HEK293 (cell line): Measurements from ENCODE around the gene PTH2.

Source experiments
- EGR2 ChIP-seq: fragments of 450-650 bp; formaldehyde crosslinking; IDR thresholded peaks from 2 replicates; pipeline ENCODE4 v1.5.1; 2016; ENCODE audit warnings: low read depth, missing biosample characterization, missing genetic modification characterization
- KLF1 ChIP-seq: fragments of 450-650 bp; formaldehyde crosslinking; IDR thresholded peaks from 2 replicates; pipeline ENCODE4 v1.5.1; 2016; ENCODE audit warnings: missing biosample characterization, missing genetic modification characterization
- MZF1 ChIP-seq: fragments of 450-650 bp; formaldehyde crosslinking; IDR thresholded peaks from 2 replicates; pipeline ENCODE4 v1.5.1; 2017; ENCODE audit warnings: missing biosample characterization, missing genetic modification characterization, borderline replicate concordance
- SCRT2 ChIP-seq: fragments of 450-650 bp; formaldehyde crosslinking; IDR thresholded peaks from 2 replicates; pipeline ENCODE4 v1.5.1; 2016; ENCODE audit warnings: missing biosample characterization, missing genetic modification characterization
- SETDB1 ChIP-seq: IDR thresholded peaks from one replicate; pipeline ENCODE4 v1.6.1; 2017; ENCODE audit warnings: mild to moderate bottlenecking, low read length, moderate library complexity, mixed read lengths; ENCODE audit not compliant: insufficient read length
- SP3 ChIP-seq: fragments of 450-650 bp; formaldehyde crosslinking; IDR thresholded peaks from 2 replicates; pipeline ENCODE4 v1.5.1; 2016; ENCODE audit warnings: missing biosample characterization, missing genetic modification characterization
- TCF7L2 ChIP-seq: IDR thresholded peaks from 2 replicates; pipeline ENCODE4 v1.6.1; 2011; ENCODE audit warnings: low read depth, mild to moderate bottlenecking, inconsistent platforms, low read length, moderate library complexity, borderline replicate concordance
- WT1 ChIP-seq: fragments of 450-650 bp; formaldehyde crosslinking; IDR thresholded peaks from 2 replicates; pipeline ENCODE4 v1.5.1; 2016; ENCODE audit warnings: missing biosample characterization, missing genetic modification characterization
- YY2 ChIP-seq: fragments of 450-650 bp; formaldehyde crosslinking; IDR thresholded peaks from 2 replicates; pipeline ENCODE4 v1.5.1; 2016; ENCODE audit warnings: missing biosample characterization, missing genetic modification characterization
- ZBTB17 ChIP-seq: fragments of 450-650 bp; formaldehyde crosslinking; IDR thresholded peaks from 2 replicates; pipeline ENCODE4 v1.5.1; 2016; ENCODE audit warnings: missing biosample characterization, missing genetic modification characterization
- ZBTB48 ChIP-seq: fragments of 450-650 bp; formaldehyde crosslinking; IDR thresholded peaks from 2 replicates; pipeline ENCODE4 v1.5.1; 2016; ENCODE audit warnings: missing biosample characterization, missing genetic modification characterization
- ZBTB7A ChIP-seq: fragments of 450-650 bp; formaldehyde crosslinking; IDR thresholded peaks from 2 replicates; pipeline ENCODE4 v1.5.1; 2016; ENCODE audit warnings: low read depth, missing biosample characterization, missing genetic modification characterization
- ZFHX2 ChIP-seq: fragments of 450-650 bp; formaldehyde crosslinking; conservative IDR thresholded peaks from 2 replicates; pipeline ENCODE4 v1.5.1; 2016; ENCODE audit warnings: missing biosample characterization, missing genetic modification characterization
- ZNF174 ChIP-seq: fragments of 450-650 bp; formaldehyde crosslinking; IDR thresholded peaks from 2 replicates; pipeline ENCODE4 v1.5.0; 2017; ENCODE audit warnings: missing biosample characterization, mild to moderate bottlenecking, missing genetic modification characterization
- ZNF19 ChIP-seq: fragments of 450-650 bp; formaldehyde crosslinking; IDR thresholded peaks from 2 replicates; pipeline ENCODE4; 2016; ENCODE audit warnings: missing biosample characterization, missing genetic modification characterization, low read depth
- ZNF239 ChIP-seq: fragments of 450-650 bp; formaldehyde crosslinking; IDR thresholded peaks from 2 replicates; pipeline ENCODE4 v1.5.1; 2016; ENCODE audit warnings: missing biosample characterization, missing genetic modification characterization
- ZNF335 ChIP-seq: fragments of 450-650 bp; formaldehyde crosslinking; conservative IDR thresholded peaks from 2 replicates; pipeline ENCODE4 v1.5.1; 2016; ENCODE audit warnings: missing biosample characterization, missing genetic modification characterization
- ZNF37A ChIP-seq: fragments of 450-650 bp; IDR thresholded peaks from 2 replicates; pipeline ENCODE4 v1.5.1; 2018; ENCODE audit warnings: missing biosample characterization, missing genetic modification characterization
- ZNF426 ChIP-seq: fragments of 450-650 bp; formaldehyde crosslinking; IDR thresholded peaks from 2 replicates; pipeline ENCODE4 v1.5.1; 2017; ENCODE audit warnings: missing biosample characterization, missing genetic modification characterization, mild to moderate bottlenecking, inconsistent platforms, moderate library complexity
- ZNF560 ChIP-seq: fragments of 450-650 bp; formaldehyde crosslinking; IDR thresholded peaks from 2 replicates; pipeline ENCODE4 v1.5.1; 2017; ENCODE audit warnings: missing biosample characterization, missing genetic modification characterization, borderline replicate concordance
- ZNF664 ChIP-seq: fragments of 450-650 bp; formaldehyde crosslinking; IDR thresholded peaks from 2 replicates; pipeline ENCODE4 v1.5.1; 2016; ENCODE audit warnings: missing biosample characterization, missing genetic modification characterization
- TF ChIP-seq, protein P1 (sequence below): fragments of 450-650 bp; IDR thresholded peaks from 2 replicates; pipeline ENCODE4 v1.5.1; 2018; ENCODE audit warnings: missing biosample characterization, missing genetic modification characterization
- TF ChIP-seq, protein P2 (sequence below): fragments of 450-650 bp; formaldehyde crosslinking; IDR thresholded peaks from 2 replicates; pipeline ENCODE4 v1.5.1; 2016; ENCODE audit warnings: missing biosample characterization, missing genetic modification characterization
- TF ChIP-seq, protein P3 (sequence below): fragments of 450-650 bp; formaldehyde crosslinking; IDR thresholded peaks from 2 replicates; pipeline ENCODE4 v1.5.1; 2016; ENCODE audit warnings: missing biosample characterization, missing genetic modification characterization
- TF ChIP-seq, protein P4 (sequence below): fragments of 450-650 bp; formaldehyde crosslinking; IDR thresholded peaks from 2 replicates; pipeline ENCODE4 v1.5.1; 2016; ENCODE audit warnings: missing biosample characterization, missing genetic modification characterization, borderline replicate concordance
- TF ChIP-seq, protein P5 (sequence below): fragments of 450-650 bp; formaldehyde crosslinking; IDR thresholded peaks from 2 replicates; pipeline ENCODE4 v1.5.1; 2016; ENCODE audit warnings: missing biosample characterization, missing genetic modification characterization
- TF ChIP-seq, protein P6 (sequence below): fragments of 450-650 bp; formaldehyde crosslinking; optimal IDR thresholded peaks from 2 replicates; pipeline ENCODE3; 2016; ENCODE audit warnings: missing biosample characterization, mild to moderate bottlenecking, missing genetic modification characterization
- TF ChIP-seq, protein P7 (sequence below): sonication (generic); formaldehyde crosslinking; IDR thresholded peaks from 2 replicates; pipeline ENCODE4 v1.8.1; 2022; ENCODE audit warnings: mild to moderate bottlenecking, moderate library complexity, missing genetic modification reagents

The PTH2 gene

DNA sequence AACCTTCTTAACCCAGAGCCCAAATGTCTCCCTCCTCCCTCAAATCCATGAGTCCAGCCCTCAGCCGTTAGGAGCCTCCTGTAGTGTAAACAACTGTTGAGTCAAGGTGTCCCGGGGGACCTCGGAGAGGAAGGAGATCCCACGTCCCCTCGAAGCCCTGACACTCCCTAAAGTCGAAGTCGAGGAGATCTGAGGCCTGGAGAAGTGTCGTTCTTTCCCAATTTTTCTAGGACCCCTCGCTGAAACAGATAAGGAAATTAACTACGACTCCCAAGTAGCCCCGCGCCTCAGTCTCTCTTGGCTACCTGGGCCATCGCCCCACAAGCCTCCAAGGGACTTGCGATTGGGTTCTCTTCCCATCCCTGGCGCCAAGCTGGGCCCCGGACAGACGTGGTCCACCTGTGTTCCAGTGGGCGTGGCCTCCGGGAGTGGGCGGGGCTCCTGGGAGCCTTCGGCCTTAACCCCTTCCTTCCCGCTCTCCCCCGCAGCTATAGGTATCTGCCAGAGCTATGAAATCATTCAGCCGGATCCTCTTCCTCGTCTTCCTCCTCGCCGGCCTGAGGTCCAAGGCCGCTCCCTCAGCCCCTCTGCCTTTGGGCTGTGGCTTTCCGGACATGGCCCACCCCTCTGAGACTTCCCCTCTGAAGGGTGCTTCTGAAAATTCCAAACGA, 2.8 kb upstream of the PTH2 start (continued):
- TF ChIP-seq, protein P1, sequence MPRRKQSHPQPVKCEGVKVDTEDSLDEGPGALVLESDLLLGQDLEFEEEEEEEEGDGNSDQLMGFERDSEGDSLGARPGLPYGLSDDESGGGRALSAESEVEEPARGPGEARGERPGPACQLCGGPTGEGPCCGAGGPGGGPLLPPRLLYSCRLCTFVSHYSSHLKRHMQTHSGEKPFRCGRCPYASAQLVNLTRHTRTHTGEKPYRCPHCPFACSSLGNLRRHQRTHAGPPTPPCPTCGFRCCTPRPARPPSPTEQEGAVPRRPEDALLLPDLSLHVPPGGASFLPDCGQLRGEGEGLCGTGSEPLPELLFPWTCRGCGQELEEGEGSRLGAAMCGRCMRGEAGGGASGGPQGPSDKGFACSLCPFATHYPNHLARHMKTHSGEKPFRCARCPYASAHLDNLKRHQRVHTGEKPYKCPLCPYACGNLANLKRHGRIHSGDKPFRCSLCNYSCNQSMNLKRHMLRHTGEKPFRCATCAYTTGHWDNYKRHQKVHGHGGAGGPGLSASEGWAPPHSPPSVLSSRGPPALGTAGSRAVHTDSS = peak; percentile 57; the same call in 1 of the 2 replicates
- peak; percentile 95 for TF ChIP-seq SCRT2
- TF ChIP-seq, protein P2, sequence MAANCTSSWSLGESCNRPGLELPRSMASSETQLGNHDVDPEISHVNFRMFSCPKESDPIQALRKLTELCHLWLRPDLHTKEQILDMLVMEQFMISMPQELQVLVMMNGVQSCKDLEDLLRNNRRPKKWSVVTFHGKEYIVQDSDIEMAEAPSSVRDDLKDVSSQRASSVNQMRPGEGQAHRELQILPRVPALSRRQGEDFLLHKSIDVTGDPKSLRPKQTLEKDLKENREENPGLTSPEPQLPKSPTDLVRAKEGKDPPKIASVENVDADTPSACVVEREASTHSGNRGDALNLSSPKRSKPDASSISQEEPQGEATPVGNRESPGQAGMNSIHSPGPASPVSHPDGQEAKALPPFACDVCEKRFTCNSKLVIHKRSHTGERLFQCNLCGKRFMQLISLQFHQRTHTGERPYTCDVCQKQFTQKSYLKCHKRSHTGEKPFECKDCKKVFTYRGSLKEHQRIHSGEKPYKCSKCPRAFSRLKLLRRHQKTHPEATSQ (tag by site-specific recombination) = no peak
- TF ChIP-seq ZNF239 (tag by site-specific recombination) = no peak
- TF ChIP-seq MZF1 (tag by site-specific recombination) = no peak
- TF ChIP-seq EGR2 (tag by site-specific recombination) = peak; percentile 28; the same call in 1 of the 2 replicates
- peak; percentile 72 for TF ChIP-seq WT1
- TF ChIP-seq ZBTB48 = peak; percentile 98
- no peak for TF ChIP-seq TCF7L2
- TF ChIP-seq, protein P3, sequence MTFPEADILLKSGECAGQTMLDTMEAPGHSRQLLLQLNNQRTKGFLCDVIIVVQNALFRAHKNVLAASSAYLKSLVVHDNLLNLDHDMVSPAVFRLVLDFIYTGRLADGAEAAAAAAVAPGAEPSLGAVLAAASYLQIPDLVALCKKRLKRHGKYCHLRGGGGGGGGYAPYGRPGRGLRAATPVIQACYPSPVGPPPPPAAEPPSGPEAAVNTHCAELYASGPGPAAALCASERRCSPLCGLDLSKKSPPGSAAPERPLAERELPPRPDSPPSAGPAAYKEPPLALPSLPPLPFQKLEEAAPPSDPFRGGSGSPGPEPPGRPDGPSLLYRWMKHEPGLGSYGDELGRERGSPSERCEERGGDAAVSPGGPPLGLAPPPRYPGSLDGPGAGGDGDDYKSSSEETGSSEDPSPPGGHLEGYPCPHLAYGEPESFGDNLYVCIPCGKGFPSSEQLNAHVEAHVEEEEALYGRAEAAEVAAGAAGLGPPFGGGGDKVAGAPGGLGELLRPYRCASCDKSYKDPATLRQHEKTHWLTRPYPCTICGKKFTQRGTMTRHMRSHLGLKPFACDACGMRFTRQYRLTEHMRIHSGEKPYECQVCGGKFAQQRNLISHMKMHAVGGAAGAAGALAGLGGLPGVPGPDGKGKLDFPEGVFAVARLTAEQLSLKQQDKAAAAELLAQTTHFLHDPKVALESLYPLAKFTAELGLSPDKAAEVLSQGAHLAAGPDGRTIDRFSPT (tag by site-specific recombination) = no peak
- no peak for TF ChIP-seq ZNF664 (tag by site-specific recombination)
- peak; percentile 50 for TF ChIP-seq ZFHX2 (tag by site-specific recombination)
- no peak for TF ChIP-seq SETDB1
- TF ChIP-seq ZNF560 = no peak
- peak; percentile 95 for TF ChIP-seq SP3 (tag by site-specific recombination)
- TF ChIP-seq, protein P4, sequence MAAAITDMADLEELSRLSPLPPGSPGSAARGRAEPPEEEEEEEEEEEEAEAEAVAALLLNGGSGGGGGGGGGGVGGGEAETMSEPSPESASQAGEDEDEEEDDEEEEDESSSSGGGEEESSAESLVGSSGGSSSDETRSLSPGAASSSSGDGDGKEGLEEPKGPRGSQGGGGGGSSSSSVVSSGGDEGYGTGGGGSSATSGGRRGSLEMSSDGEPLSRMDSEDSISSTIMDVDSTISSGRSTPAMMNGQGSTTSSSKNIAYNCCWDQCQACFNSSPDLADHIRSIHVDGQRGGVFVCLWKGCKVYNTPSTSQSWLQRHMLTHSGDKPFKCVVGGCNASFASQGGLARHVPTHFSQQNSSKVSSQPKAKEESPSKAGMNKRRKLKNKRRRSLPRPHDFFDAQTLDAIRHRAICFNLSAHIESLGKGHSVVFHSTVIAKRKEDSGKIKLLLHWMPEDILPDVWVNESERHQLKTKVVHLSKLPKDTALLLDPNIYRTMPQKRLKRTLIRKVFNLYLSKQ (tag by site-specific recombination) = no peak
- TF ChIP-seq ZNF19 (tag by site-specific recombination) = no peak
- TF ChIP-seq ZBTB7A (tag by site-specific recombination) = no peak
- TF ChIP-seq, protein P5, sequence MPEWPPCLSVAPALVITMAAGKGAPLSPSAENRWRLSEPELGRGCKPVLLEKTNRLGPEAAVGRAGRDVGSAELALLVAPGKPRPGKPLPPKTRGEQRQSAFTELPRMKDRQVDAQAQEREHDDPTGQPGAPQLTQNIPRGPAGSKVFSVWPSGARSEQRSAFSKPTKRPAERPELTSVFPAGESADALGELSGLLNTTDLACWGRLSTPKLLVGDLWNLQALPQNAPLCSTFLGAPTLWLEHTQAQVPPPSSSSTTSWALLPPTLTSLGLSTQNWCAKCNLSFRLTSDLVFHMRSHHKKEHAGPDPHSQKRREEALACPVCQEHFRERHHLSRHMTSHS (tag by site-specific recombination) = no peak
- no peak for TF ChIP-seq ZNF174
- TF ChIP-seq ZNF37A (tag by site-specific recombination) = no peak
- peak; percentile 16; the same call in 1 of the 2 replicates for TF ChIP-seq ZBTB17 (tag by site-specific recombination)
- TF ChIP-seq KLF1 (tag by site-specific recombination) = no peak
- no peak for TF ChIP-seq ZNF426 (tag by site-specific recombination)
- TF ChIP-seq, protein P6, sequence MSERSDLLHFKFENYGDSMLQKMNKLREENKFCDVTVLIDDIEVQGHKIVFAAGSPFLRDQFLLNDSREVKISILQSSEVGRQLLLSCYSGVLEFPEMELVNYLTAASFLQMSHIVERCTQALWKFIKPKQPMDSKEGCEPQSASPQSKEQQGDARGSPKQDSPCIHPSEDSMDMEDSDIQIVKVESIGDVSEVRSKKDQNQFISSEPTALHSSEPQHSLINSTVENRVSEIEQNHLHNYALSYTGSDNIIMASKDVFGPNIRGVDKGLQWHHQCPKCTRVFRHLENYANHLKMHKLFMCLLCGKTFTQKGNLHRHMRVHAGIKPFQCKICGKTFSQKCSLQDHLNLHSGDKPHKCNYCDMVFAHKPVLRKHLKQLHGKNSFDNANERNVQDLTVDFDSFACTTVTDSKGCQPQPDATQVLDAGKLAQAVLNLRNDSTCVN (tag by site-specific recombination) = no peak
- TF ChIP-seq ZNF335 (tag by site-specific recombination) = peak; percentile 83
- no peak for TF ChIP-seq YY2 (tag by site-specific recombination)
- TF ChIP-seq, protein P7, sequence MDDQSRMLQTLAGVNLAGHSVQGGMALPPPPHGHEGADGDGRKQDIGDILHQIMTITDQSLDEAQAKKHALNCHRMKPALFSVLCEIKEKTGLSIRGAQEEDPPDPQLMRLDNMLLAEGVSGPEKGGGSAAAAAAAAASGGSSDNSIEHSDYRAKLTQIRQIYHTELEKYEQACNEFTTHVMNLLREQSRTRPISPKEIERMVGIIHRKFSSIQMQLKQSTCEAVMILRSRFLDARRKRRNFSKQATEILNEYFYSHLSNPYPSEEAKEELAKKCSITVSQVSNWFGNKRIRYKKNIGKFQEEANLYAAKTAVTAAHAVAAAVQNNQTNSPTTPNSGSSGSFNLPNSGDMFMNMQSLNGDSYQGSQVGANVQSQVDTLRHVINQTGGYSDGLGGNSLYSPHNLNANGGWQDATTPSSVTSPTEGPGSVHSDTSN (CRISPR knock-in tag) = no peak
